Stimulated activated effector memory CD8-positive, alpha-beta T cell treated with anti-CD3 and anti-CD28 coated beads, Interleukin-12 subunit alpha, Interleukin-12 subunit beta, amount 100 ng/mL, for 72 hours (primary cell): Measurements from ENCODE around the gene CLBA1.
"Not testable (repeated sequence)": the region's sequence is repeated elsewhere in the genome, so short reads cannot be mapped to it uniquely, and the experiment has no call there.

Source experiments
- ATAC-seq: fragments of 150-1000 bp; cut with Tn5 transposase; 2 replicates; pipeline ENCODE4 v1.10.0; 2021
- DNase-seq, 2 donors: peaks; one replicate each; pipeline ENCODE4 v3.0.0; 2021 to 2022; ENCODE audit warnings: low spot score in 2 of 2
- H3K27ac Mint-ChIP-seq: one replicate; pipeline ENCODE4 v1.8.0; 2022; ENCODE audit warnings: mild to moderate bottlenecking, mixed read lengths
- H3K36me3 Mint-ChIP-seq: one replicate; pipeline ENCODE4 v1.8.0; 2022; ENCODE audit warnings: mild to moderate bottlenecking, mixed read lengths
- H3K4me1 Mint-ChIP-seq: one replicate; pipeline ENCODE4 v1.8.0; 2022; ENCODE audit warnings: mixed read lengths
- H3K4me3 Mint-ChIP-seq: one replicate; pipeline ENCODE4 v1.8.0; 2022; ENCODE audit warnings: mild to moderate bottlenecking, mixed read lengths
- H3K9me3 Mint-ChIP-seq: one replicate; pipeline ENCODE4 v1.8.0; 2022; ENCODE audit warnings: mixed read lengths

The CLBA1 gene

GRCh38 chr14:104944436-104945205 lies 41.0 kb upstream of the CLBA1 start:
- not testable (repeated sequence) for H3K4me3 Mint-ChIP-seq, H3K9me3 Mint-ChIP-seq, ATAC-seq, DNase-seq, H3K4me1 Mint-ChIP-seq, H3K27ac Mint-ChIP-seq, H3K36me3 Mint-ChIP-seq

- ATAC-seq, DNase-seq, H3K9me3 Mint-ChIP-seq, H3K4me3 Mint-ChIP-seq, H3K36me3 Mint-ChIP-seq, H3K4me1 Mint-ChIP-seq, H3K27ac Mint-ChIP-seq: not testable (repeated sequence)
Measured at GRCh38 chr14:104945266-104945665, 40.3 kb upstream of the CLBA1 start.

DNA sequence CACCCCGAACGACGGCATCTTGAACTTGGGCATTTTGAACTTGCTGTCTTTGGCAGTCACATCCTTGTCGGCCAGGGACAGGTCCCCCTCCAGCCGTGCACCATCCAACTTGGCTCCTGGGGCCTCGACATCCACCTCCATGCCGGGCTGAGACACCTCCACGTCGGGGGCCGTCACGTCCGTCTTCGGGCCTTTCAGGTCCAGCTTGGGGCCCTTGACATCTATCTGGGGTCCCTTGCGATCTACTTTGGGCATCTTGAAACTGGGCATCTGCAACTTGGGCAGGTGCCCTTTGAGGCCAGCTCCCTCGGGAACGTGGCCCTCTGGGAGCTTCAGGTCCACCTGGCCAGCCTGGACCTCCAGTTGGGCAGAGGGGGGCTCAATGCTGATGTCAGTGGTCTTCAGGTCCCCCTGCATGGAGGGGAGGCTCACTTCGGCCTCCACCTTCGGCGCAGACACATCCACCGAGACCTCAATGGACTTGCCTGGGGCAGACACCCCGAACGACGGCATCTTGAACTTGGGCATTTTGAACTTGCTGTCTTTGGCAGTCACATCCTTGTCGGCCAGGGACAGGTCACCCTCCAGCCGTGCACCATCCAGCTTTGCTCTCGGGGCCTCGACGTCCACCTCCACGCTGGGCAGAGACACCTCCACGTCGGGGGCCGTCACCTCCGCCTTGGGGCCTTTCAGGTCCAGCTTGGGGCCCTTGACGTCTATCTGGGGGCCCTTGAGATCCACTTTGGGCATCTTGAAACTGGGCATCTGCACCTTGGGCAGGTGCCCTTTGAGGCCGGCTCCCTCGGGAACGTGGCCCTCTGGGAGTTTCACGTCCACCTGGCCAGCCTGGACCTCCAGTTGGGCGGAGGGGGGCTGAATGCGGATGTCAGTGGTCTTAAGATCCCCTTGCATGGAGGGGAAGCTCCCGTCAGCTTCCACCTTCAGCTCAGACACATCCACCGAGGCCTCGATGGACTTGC lies 39.3 kb upstream of the CLBA1 start:
- not testable (repeated sequence) for H3K4me3 Mint-ChIP-seq, H3K4me1 Mint-ChIP-seq, DNase-seq, H3K27ac Mint-ChIP-seq, H3K9me3 Mint-ChIP-seq, ATAC-seq, H3K36me3 Mint-ChIP-seq

DNA sequence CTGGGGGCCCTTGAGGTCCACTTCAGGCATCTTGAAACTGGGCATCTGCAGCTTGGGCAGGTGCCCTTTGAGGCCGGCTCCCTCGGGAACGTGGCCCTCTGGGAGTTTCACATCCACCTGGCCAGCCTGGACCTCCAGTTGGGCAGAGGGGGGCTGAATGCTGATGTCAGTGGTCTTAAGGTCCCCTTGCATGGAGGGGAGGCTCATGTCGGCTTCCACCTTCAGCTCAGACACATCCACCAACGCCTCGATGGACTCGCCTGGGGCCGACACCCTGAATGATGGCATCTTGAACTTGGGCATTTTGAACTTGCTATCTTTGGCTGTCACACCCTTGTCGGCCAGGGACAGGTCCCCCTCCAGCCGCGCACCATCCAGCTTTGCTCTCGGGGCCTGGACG lies 38.4 kb upstream of the CLBA1 start:
- not testable (repeated sequence) for H3K4me3 Mint-ChIP-seq, H3K27ac Mint-ChIP-seq, H3K9me3 Mint-ChIP-seq, DNase-seq, ATAC-seq, H3K36me3 Mint-ChIP-seq, H3K4me1 Mint-ChIP-seq

DNA sequence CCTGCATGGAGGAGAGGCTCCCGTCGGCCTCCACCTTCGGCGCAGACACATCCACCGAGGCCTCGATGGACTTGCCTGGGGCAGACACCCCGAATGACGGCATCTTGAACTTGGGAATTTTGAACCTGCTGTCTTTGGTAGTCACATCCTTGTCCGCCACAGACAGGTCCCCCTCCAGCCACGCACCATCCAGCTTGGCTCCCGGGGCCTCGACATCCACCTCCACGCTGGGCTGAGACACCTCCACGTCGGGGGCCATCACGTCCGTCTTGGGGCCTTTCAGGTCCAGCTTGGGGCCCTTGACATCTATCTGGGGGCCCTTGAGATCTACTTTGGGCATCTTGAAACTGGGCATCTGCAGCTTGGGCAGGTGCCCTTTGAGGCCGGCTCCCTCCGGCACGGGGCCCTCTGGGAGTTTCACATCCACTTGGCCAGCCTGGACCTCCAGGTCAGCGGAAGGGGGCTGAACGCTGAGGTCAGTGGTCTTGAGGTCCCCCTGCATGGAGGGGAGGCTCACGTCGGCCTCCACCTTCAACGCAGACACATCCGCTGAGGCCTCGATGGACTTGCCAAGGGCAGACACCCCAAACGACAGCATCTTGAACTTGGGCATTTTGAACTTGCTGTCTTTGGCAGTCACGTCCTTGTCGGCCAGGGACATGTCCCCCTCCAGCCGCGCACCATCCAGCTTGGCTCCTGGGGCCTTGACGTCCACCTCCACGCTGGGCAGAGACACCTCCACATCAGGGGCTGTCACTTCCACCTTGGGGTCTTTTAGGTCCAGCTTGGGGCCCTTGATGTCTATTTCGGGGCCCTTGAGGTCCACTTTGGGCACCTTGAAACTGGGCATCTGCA lies 37.5 kb upstream of the CLBA1 start:
- not testable (repeated sequence) for ATAC-seq, H3K4me3 Mint-ChIP-seq, DNase-seq, H3K36me3 Mint-ChIP-seq, H3K27ac Mint-ChIP-seq, H3K4me1 Mint-ChIP-seq, H3K9me3 Mint-ChIP-seq

- ATAC-seq (no peak), DNase-seq (no peak)
- Mint-ChIP-seq H3K9me3 (no peaks in the 10 kb centered on the region), H3K27ac (no peak overlapping the region), H3K4me1 (no peaks in the 10 kb centered on the region), H3K36me3 (no peaks in the 10 kb centered on the region), H3K4me3 (no peak overlapping the region)
Measured at GRCh38 chr14:104948736-104949031, 36.9 kb upstream of the CLBA1 start.

DNA sequence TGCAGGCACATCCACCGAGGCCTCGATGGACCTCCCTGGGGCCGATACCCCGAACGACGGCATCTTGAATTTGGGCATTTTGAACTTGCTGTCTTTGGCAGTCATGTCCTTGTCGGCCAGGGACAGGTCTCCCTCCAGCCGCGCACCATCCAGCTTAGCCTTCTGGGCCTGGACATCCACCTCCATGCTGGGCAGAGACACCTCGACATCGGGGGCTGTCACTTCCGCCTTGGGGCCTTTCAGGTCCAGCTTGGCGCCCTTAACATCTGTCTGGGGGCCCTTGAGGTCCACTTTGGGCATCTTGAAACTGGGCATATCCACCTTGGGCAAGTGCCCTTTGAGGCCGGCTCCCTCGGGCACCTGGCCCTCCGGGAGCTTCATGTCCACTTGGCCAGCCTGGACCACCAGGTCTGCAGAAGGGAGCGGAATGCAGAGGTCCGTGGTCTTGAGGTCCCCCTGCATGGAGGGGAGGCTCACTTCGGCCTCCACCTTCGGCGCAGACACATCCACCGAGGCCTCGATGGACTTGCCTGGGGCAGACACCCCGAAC lies 36.1 kb upstream of the CLBA1 start:
- not testable (repeated sequence) for H3K9me3 Mint-ChIP-seq, H3K27ac Mint-ChIP-seq, DNase-seq, H3K4me1 Mint-ChIP-seq, H3K36me3 Mint-ChIP-seq, H3K4me3 Mint-ChIP-seq, ATAC-seq

DNA sequence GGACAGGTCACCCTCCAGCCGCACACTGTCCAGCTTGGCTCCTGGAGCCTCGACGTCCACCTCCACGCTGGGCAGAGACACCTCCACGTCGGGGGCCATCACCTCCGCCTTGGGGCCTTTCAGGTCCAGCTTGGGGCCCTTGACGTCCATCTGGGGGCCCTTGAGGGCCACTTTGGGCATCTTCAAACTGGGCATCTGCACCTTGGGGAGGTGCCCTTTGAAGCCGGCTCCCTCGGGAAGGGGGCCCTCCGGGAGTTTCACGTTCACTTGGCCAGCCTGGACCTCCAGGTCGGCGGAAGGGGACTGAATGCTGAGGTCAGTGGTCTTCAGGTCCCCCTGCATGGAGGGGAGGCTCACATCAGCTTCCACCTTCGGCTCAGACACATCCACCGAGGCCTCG lies 35.6 kb upstream of the CLBA1 start:
- Mint-ChIP-seq H3K4me3 (no peak overlapping the region), H3K9me3 (no peaks in the 10 kb centered on the region), H3K4me1 (no peaks in the 10 kb centered on the region), H3K36me3 (no peaks in the 10 kb centered on the region), H3K27ac (no peak overlapping the region)
- no peak for DNase-seq
- ATAC-seq: no peak

DNA sequence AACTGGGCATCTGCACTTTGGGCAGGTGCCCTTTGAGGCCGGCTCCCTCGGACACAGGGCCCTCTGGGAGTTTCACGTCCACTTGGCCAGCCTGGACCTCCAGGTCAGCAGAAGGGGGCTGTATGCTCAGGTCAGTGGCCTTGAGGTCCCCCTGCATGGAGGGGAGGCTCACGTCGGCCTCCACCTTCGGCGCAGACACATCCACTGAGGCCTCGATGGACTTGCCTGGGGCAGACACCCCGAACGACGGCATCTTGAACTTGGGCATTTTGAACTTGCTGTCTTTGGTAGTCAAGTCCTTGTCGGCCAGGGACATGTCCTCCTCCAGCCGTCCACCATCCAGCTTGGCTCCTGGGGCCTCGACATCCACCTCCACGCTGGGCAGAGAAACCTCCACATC lies 34.9 kb upstream of the CLBA1 start:
- H3K4me1 Mint-ChIP-seq, H3K9me3 Mint-ChIP-seq, DNase-seq, H3K27ac Mint-ChIP-seq, ATAC-seq, H3K36me3 Mint-ChIP-seq, H3K4me3 Mint-ChIP-seq: not testable (repeated sequence)

DNA sequence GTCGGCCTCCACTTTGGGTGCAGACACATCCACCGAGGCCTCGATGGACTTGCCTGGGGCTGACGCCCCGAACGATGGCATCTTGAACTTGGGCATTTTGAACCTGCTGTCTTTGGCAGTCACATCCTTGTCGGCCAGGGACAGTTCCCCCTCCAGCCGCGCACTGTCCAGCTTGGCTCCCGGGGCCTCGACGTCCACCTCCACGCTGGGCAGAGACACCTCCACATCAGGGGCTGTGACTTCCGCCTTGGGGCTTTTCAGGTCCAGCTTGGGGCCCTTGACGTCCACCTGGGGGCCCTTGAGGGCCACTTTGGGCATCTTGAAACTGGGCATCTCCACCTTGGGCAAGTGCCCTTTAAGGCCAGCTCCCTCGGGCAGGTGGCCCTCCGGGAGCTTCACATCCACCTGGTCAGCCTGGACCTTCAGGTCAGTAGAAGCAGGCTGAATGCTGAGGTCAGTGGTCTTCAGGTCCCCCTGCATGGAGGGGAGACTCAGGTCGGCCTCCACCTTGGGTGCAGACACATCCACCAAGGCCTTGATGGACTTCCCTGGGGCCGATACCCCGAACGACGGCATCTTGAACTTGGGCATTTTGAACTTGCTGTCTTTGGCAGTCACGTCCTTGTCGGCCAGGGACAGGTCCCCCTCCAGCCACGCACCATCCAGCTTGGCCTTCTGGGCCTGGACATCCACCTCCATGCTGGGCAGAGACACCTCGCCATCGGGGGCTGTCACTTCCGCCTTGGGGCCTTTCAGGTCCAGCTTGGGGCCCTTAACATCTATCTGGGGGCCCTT lies 33.5 kb upstream of the CLBA1 start:
- H3K36me3 Mint-ChIP-seq, H3K9me3 Mint-ChIP-seq, H3K4me1 Mint-ChIP-seq, DNase-seq, H3K27ac Mint-ChIP-seq, ATAC-seq, H3K4me3 Mint-ChIP-seq: not testable (repeated sequence)

DNA sequence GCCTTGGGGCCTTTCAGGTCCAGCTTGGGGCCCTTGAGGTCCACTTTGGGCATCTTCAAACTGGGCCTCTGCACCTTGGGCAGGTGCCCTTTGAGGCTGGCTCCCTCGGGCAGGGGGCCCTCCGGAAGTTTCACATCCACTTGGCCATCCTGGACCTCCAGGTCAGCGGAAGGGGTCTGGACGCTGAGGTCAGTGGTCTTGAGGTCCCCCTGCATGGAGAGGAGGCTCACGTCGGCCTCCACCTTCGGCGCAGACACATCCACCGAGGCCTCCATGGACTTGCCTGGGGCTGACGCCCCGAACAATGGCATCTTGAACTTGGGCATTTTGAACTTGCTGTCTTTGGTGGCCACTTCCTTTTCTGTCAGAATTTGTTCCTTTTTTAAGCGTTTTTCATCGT lies 32.5 kb upstream of the CLBA1 start:
- Mint-ChIP-seq H3K27ac (no peak overlapping the region), H3K9me3 (no peaks in the 10 kb centered on the region)

GRCh38 chr14:104953896-104954656 lies 31.5 kb upstream of the CLBA1 start:
- no peak for ATAC-seq
- no peaks in the 10 kb centered on the region for H3K4me1 Mint-ChIP-seq
- DNase-seq: no peak
- no peaks in the 10 kb centered on the region for H3K36me3 Mint-ChIP-seq
- no peak overlapping the region for H3K27ac Mint-ChIP-seq
- no peaks in the 10 kb centered on the region for H3K9me3 Mint-ChIP-seq
- no peak overlapping the region for H3K4me3 Mint-ChIP-seq

More for the DNA sequence above, 32.5 kb upstream of the CLBA1 start:
- no peak overlapping the region for H3K4me3 Mint-ChIP-seq
- DNase-seq (no peak), ATAC-seq (no peak)
- no peaks in the 10 kb centered on the region for H3K36me3 Mint-ChIP-seq
- H3K4me1 Mint-ChIP-seq: no peaks in the 10 kb centered on the region

DNA sequence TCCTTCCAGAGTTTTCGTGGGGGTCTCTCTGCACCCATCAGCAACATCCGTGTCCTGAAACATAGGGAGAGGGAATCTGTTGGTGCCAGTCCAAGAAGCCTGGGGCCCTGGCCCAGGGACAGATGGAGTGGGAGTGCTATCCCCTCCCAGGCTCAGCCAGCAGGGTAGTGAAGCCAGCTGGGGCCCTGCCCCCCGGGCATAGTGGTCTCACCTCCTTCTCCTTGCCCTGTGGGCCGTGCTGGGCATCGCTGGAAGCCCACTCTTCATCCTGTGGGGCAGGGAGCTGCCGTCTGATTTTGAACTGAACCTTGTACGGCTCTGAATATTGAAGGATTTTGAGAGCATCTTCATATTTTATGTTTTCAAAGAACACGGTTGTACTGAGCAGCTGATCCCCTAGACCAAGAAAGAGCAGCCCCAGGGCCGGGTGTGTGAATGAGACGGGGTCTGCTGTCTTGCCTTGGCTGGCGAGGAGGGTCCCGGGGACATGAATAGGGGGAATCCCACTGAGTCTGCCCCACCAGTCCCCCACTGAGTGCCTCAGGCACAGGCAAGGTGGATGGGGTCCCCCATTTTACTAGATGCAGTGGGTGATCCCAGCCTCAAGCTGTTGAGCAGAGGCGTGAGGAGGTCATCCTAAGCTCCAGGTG lies 30.7 kb upstream of the CLBA1 start:
- DNase-seq (no peak), ATAC-seq (no peak)
- Mint-ChIP-seq H3K4me1 (no peaks in the 10 kb centered on the region), H3K4me3 (no peak overlapping the region), H3K27ac (no peak overlapping the region), H3K36me3 (no peaks in the 10 kb centered on the region), H3K9me3 (no peaks in the 10 kb centered on the region)
